HG03064 (cell line): ENCODE measurements around the gene RNF180.
"Not testable (repeated sequence)": the region's sequence is repeated elsewhere in the genome, so short reads cannot be mapped to it uniquely, and the experiment has no call there.

Experiments used
- ATAC-seq: cut with Tn5 transposase; IDR thresholded peaks from one replicate; pipeline ENCODE4 v1.9.1; 2021; ENCODE audit warnings: low read depth; ENCODE audit not compliant: unreplicated experiment

The RNF180 gene

DNA sequence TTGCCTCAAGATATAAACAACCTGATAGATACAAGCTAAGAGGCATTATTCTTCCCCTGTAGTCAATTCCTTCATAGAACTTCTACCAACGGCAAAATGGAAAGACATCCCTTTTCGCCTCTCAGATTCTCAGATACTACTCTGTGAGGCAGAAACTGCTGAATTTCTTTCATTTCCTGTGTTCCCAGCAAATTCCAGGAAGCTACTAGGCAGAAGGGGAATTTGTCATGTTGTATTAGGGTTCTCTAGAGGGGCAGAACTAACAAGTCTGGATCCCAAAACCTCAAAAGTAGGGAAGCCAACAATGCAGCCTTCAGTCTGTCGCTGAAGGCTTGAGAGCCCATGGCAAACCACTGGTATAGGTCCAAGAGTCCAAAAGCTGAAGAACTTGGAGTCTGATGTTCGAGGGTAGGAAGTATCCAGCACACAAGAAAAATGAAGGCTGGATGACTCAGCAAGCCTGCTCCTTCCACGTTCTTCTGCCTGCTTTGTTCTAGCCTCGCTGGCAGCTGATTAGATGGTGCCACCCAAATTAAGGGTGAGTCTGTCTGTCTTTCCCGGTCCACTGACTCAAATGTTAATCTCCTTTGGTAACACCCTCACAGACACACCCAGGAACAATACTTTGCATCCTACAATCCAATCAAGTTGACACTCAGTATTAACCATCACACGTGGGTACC lies 15.2 kb downstream of the RNF180 start:
- ATAC-seq: no peak

GRCh38 chr5:64181440-64181839 lies 15.8 kb downstream of the RNF180 start:
- ATAC-seq: no peak

DNA sequence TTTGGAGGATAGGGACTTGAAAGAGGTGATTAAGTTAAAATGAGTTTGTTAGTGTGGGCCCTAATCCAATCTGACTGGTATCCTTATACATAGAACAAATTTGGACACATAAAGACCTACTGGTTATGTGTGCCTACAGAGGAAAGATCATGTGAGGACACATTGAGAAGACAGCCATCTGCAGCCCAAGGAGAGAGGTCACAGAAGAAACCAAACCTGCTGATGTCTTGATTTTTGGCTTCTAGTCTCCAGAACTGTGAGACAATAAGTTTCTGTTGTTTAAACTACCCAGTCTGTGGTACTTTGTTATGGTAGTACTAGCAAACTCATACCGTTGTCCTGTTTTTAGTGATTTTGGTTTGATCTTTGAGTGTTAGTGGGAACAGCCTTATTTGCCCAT lies 18.3 kb downstream of the RNF180 start:
- no peak for ATAC-seq

DNA sequence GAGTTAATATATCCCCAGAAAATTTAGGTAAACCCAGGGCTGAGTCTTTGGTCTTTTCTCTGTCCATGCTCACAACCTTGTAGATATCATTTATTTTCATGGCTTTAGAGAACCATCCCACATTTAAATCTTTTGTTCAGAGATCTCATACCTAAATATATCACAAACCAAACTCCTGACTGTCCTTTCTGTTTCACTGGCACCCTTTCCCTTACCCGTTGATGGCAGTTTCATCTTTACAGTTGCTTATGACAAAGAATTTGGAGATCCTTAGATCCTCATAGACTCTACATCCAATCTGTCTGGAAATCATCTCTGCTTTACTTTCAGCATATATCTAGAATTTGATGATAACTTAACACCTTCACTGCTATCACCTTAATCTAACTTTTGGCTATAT lies 19.2 kb downstream of the RNF180 start:
- ATAC-seq: no peak

GRCh38 chr5:64188776-64189175 lies 23.1 kb downstream of the RNF180 start:
- no peak for ATAC-seq

DNA sequence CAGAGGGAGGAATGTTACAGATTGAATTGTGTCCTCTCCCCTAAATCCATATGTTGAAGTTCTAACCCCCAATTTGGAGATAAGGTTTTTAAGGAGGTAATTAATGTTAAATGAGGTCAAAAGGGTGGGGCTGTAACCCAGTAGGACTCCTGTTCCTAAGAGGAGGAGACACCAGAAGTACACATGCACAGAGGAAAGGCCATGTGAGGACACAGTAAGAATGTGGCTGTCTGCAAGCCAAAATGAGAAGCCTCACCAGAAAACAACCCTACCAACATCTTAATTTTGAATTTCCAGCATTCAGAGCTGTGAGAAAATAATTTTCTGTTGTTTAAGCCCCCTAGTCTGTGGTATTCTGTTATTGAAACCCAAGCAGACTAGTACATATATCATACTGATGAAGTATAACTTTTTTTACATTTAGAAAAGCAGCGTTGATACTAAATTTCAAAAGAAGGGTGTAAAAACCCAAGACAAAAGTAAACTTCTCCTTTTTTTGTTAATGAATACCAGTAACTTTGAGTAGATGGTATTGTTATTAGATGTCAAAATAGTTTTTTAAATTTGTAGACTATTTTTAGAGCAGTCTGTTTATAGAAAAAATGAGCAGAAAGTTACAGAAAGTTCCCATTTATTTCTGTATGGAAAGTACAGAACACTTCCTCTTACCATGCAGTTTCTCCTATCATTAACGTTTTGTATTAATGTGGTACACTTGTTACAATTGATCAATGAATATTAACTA lies 25.1 kb downstream of the RNF180 start:
- no peak for ATAC-seq

GRCh38 chr5:64195981-64196380 lies 30.3 kb downstream of the RNF180 start:
- no peak for ATAC-seq

DNA sequence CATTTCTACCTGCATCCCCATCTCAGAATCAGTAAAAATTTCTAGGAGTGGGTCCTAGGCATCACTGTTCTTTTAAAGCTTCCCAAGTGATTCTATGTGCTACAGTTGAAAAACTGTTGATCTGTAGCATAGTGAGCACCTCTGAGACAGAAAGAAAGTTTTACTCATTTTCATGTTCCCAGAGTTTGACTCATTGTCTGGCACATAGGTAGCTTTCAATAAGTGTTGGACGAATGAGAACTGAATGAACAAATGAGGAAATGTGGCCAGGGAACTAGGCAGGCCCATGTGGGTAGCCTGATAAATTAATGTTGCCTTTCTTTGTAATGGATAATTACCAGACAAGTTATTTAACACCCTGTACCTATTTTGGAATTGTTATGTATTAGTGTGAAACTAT lies 33.8 kb downstream of the RNF180 start:
- ATAC-seq: no peak

GRCh38 chr5:64201996-64202395 lies 36.4 kb downstream of the RNF180 start:
- ATAC-seq: no peak

DNA sequence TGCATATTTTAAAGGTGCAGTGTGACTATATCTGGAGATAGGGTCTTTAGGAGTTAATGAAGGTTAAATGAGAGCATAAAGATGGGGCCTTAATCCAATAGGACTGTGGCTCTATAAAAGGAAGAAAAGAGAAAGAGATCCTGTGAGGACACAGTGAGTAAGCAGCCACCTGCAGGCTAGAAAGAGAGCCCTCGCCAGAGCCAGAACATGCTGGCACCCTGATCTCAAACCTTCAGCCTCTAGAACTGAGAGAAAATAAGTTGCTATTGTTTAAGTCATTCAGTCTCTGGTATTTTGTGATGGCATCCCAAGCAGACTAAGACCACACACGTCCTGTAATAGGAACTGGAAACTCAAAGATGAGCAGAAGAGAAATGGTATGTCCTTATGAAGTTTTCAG lies 41.0 kb downstream of the RNF180 start:
- ATAC-seq: no peak

DNA sequence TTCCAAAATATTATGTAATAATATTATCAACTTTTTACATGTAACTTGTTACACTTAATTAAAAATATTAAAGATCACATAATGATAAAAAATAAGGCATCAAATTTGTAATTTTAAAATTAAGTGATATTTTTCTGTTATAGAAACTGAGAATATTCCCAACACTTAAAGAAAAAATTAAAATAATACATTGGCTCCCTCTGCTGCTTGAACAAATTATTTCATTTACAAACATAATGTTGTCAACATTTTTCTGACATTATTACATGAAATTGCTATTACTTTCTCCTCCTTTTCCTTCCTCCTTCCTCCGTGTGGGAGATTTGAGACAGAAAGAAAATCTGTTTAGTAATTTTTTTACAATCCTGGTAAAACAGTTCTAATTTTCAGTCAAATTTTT lies 42.3 kb downstream of the RNF180 start:
- no peak for ATAC-seq

DNA sequence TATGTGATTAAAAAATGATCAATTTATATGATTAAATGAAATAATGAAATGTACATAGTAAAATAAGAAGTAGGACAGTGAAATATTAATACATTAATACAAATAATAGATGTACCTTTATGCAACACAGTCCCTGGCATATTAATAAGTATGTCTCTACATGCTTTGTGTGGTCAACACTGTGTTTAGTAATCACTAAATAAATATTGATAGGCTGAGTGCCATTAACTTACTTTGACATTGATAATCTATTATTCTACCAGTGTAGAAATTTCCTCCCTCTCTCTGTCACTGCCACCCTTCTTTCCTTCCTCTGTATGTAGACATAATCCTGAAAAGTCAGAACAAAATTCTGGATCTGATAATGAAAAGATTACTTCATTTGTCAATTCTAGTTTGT lies 43.7 kb downstream of the RNF180 start:
- ATAC-seq: no peak

- no peak for ATAC-seq
Measured at GRCh38 chr5:64210866-64211265, 45.2 kb downstream of the RNF180 start.

GRCh38 chr5:64213011-64213410 lies 47.4 kb downstream of the RNF180 start:
- ATAC-seq: no peak

- no peak for ATAC-seq
Measured at GRCh38 chr5:64213531-64213930, 47.9 kb downstream of the RNF180 start.

DNA sequence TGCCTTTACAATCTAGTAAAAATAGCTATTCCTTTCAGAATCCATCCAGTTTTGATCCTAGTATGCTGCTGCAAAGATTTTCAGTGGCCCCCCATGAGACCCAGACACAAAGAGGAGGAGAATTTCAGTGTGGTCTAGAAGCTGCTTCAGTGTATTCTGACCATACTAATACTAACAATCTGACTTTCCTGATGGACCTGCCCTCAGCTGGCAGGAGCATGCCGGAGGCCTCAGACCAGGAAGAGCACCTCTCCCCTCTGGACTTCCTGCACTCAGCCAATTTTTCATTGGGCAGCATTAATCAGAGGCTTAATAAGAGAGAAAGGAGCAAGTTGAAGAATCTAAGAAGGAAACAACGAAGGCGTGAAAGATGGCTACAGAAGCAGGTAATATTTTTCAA lies 48.5 kb downstream of the RNF180 start:
- ATAC-seq: no peak

DNA sequence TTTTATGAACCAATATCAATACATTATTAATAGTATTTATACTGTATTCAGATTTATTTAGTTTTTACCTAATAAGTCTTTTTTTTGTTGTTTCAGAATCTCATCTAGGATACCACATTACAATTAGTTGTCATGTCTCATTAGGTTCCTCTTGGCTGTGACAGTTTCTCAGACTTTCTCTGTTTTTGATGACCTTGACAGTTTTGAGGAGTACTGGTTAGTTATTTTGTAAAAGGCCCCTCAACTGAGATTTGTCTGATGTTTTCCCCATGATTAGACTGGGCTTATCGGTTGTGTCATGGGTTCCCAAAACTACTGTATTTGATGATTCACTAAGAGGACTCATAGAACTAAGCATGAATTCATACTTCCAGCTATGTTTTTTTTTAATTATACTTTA lies 56.3 kb downstream of the RNF180 start:
- ATAC-seq: no peak

- ATAC-seq: not testable (repeated sequence)
Measured at GRCh38 chr5:64225286-64225981, 59.8 kb downstream of the RNF180 start.

- not testable (repeated sequence) for ATAC-seq
Measured at GRCh38 chr5:64227131-64227537, 61.5 kb downstream of the RNF180 start.

- no peak for ATAC-seq
Measured at GRCh38 chr5:64229163-64229774, 63.6 kb downstream of the RNF180 start.

DNA sequence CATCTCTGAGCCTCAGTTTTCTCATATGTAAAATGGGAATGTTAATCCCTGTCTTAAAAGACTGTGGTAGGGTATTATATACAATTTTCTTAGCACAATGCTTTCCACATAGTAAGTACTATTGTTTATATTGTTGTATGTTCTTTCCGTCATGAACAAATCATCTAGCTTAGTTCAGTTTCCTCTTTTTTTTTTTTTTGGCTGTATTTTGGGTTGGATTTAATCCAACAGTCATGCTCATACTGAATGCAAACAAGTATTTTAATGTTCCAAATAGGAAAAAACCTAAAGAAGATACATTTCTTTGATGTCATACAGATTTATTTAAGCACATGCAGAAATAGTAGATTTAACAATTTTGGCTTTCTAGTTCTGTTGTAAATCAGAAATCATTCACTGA lies 95.1 kb downstream of the RNF180 start:
- ATAC-seq: no peak
